Gastrocnemius medialis (tissue), 4 donors: ENCODE results near the gene TBX3. TPM values are rescaled to one million over a fixed set of nuclear protein-coding genes. Genes with fewer than 3 reads are reported as not detected.

Source experiments
- ATAC-seq, 2 donors: fragments of 150-250 bp; one replicate each; pipeline ENCODE4 v1.9.1; 2016
- DNase-seq, 2 donors: peaks; one replicate each; pipeline ENCODE4 v3.0.0-alpha.2; 2019
- H3K27ac ChIP-seq, 4 donors: fragments of 200-600 bp; sonication (generic); 1 replicate in 1 of 4; 2 replicates in 3 of 4; pipeline ENCODE4 v1.5.1; 2016 to 2018; ENCODE audit warnings: mild to moderate bottlenecking in 2 of 4, moderate library complexity in 1 of 4
- H3K27me3 ChIP-seq, 3 donors: fragments of 200-600 bp; sonication (generic) in 2 of 3; 1 replicate in 1 of 3; 2 replicates in 2 of 3; pipeline versions ENCODE4 v1.5.1 to v1.6.0; 2016 to 2019; ENCODE audit warnings: mild to moderate bottlenecking in 1 of 3, moderate library complexity in 1 of 3
- H3K36me3 ChIP-seq, 2 donors: fragments of 200-600 bp; sonication (generic) in 1 of 2; one replicate each; pipeline ENCODE4 v1.5.1; 2017 to 2018
- H3K4me1 ChIP-seq, 2 donors: fragments of 200-600 bp; sonication (generic) in 1 of 2; one replicate each; pipeline ENCODE4 v1.5.1; 2016 to 2017; ENCODE audit warnings: mild to moderate bottlenecking in 2 of 2
- H3K4me3 ChIP-seq, 4 donors: fragments of 200-600 bp; sonication (generic) in 3 of 4; 1 replicate in 1 of 4; 2 replicates in 3 of 4; pipeline ENCODE4 v1.5.1; 2016 to 2019; ENCODE audit warnings: mild to moderate bottlenecking in 2 of 4
- H3K9me3 ChIP-seq, 3 donors: fragments of 200-600 bp; sonication (generic) in 2 of 3; 1 replicate in 1 of 3; 2 replicates in 2 of 3; pipeline ENCODE4 v1.5.1; 2016 to 2019
- POLR2A ChIP-seq, 2 donors: fragments of 450-650 bp; IDR thresholded peaks; one replicate each; pipeline ENCODE4 v1.6.1; 2017; ENCODE audit warnings: antibody characterized with exemption in 2 of 2, mild to moderate bottlenecking in 2 of 2, moderate library complexity in 2 of 2
- in situ Hi-C, 4 donors: fragments of 200-750 bp; cut with MboI; loops; one replicate each; pipeline versions ENCODE4 v1.15.0 to v1.8.0; 2017; ENCODE audit warnings: low sequenced_read_pairs in 4 of 4
- intact Hi-C: fragments of 100-400 bp; cut with DNase I; formaldehyde crosslinking; loops from one replicate; pipeline ENCODE4 v1.15.1; 2023; ENCODE audit warnings: low total_unique reads
- total RNA-seq, 4 donors: library from RNA; depleted of rRNA; stranded (reverse); fragments of >200 nt; gene quantifications; one replicate each; pipeline versions ENCODE4 v1.1.0 to v1.2.3, GENCODE V29; 2016
- TF ChIP-seq, protein P1 (sequence below), 5 experiments: fragments of 450-650 bp in 3 of 5; fragments of 200-600 bp in 2 of 5; sonication (generic) in 2 of 5; IDR thresholded peaks in 4 of 5; conservative IDR thresholded peaks in 1 of 5; 1 replicate in 4 of 5; 2 replicates in 1 of 5; pipeline ENCODE4 v1.5.1; 2016 to 2019; ENCODE audit warnings: antibody characterized with exemption in 5 of 5, mild to moderate bottlenecking in 3 of 5, moderate library complexity in 3 of 5

Gene TBX3
- total RNA-seq, 4 donors from 2014 or later: 7.5 to 16.7 (median 11.9) TPM

DNA sequence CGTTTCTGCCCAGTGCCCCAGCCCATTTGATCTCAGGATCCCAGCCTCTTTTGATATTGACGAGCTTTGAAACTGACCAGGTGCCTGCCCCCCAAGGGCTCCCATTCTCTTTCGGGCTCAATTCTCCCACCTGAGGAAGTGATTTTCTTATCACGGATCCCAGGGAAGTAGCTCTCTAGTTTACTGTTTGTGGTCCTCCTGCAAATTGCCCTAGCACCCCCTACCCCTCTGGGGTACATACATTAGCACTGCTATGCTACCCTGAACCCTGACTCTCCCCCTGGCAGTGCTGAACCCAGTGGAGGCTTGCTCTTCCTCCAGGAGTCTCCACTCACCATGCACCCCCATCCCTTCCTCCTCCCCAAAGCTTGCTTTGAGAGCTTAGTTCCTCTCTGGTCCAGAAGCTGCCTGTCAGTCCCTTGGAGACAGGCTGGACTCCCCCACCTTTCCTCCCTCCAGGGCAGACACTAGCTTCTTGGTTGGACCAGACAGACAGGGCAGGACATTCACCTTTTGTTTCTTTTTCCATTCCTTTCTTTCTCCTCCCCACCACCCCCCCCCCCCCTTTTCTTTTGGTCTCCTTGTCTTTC is 4.4 kb upstream of the TBX3 start:
- H3K36me3 ChIP-seq: no peaks in the 10 kb centered on the region
- H3K27ac ChIP-seq: no peak overlapping the region
- intact Hi-C loops (loop anchor here (10.0 kb wide), 1 partner anchor 766 kb away; no protein-coding TSS in a partner anchor), in situ Hi-C loops (loop anchor here in 1 of 4 donors (25.0 kb wide), 1 partner anchor 649 kb away; no protein-coding TSS in a partner anchor)
- DNase-seq: no peak
- no peak for ATAC-seq
- H3K27me3 ChIP-seq: peaks cover 32 to 52% (median 50%) of the 10 kb centered on the region in 3 donors
- no peak overlapping the region for H3K4me3 ChIP-seq
- no peaks in the 10 kb centered on the region for H3K9me3 ChIP-seq
- no peak for TF ChIP-seq POLR2A (IDR thresholded peaks at IDR 0.05)
- peaks cover 5 to 14% of the 10 kb centered on the region in 2 donors for H3K4me1 ChIP-seq

DNA sequence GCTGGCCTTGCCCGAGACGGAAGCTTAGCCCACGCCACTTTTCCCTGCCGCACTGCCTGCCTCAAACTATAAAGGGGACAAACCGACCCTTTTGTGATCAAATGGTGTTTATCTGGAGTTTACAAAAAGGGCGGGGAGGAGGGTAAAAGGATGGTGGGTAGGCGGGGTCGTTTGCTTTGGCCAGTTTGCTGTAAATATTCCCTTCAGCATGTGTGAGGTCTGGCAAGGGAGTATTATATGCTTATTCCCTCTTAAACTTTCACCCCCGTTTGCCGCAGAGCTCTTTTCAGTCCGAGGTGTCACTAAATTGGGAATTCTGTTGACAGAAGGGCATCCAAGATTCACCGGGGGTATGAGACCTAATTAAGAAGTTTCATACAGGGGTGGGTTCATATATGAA is 3.8 kb upstream of the TBX3 start:
- TF ChIP-seq POLR2A (IDR thresholded peaks at IDR 0.05): no peak
- TF ChIP-seq, protein P1, sequence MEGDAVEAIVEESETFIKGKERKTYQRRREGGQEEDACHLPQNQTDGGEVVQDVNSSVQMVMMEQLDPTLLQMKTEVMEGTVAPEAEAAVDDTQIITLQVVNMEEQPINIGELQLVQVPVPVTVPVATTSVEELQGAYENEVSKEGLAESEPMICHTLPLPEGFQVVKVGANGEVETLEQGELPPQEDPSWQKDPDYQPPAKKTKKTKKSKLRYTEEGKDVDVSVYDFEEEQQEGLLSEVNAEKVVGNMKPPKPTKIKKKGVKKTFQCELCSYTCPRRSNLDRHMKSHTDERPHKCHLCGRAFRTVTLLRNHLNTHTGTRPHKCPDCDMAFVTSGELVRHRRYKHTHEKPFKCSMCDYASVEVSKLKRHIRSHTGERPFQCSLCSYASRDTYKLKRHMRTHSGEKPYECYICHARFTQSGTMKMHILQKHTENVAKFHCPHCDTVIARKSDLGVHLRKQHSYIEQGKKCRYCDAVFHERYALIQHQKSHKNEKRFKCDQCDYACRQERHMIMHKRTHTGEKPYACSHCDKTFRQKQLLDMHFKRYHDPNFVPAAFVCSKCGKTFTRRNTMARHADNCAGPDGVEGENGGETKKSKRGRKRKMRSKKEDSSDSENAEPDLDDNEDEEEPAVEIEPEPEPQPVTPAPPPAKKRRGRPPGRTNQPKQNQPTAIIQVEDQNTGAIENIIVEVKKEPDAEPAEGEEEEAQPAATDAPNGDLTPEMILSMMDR (IDR thresholded peaks at IDR 0.05 in 4 of 5, conservative IDR thresholded peaks at IDR 0.05 in 1 of 5): no peak
- H3K9me3 ChIP-seq: no peaks in the 10 kb centered on the region
- no peak overlapping the region for H3K4me3 ChIP-seq
- H3K4me1 ChIP-seq: peaks cover 2 to 9% of the 10 kb centered on the region in 2 donors
- H3K27me3 ChIP-seq: peaks cover 27 to 46% (median 44%) of the 10 kb centered on the region in 3 donors
- H3K27ac ChIP-seq: no peak overlapping the region
- DNase-seq (no peak), ATAC-seq (no peak)
- in situ Hi-C loops: loop anchor here in 1 of 4 donors (25.0 kb wide), 1 partner anchor 649 kb away; no protein-coding TSS in a partner anchor
- intact Hi-C loops: loop anchor here (10.0 kb wide), 1 partner anchor 767 kb away; no protein-coding TSS in a partner anchor
- no peaks in the 10 kb centered on the region for H3K36me3 ChIP-seq

DNA sequence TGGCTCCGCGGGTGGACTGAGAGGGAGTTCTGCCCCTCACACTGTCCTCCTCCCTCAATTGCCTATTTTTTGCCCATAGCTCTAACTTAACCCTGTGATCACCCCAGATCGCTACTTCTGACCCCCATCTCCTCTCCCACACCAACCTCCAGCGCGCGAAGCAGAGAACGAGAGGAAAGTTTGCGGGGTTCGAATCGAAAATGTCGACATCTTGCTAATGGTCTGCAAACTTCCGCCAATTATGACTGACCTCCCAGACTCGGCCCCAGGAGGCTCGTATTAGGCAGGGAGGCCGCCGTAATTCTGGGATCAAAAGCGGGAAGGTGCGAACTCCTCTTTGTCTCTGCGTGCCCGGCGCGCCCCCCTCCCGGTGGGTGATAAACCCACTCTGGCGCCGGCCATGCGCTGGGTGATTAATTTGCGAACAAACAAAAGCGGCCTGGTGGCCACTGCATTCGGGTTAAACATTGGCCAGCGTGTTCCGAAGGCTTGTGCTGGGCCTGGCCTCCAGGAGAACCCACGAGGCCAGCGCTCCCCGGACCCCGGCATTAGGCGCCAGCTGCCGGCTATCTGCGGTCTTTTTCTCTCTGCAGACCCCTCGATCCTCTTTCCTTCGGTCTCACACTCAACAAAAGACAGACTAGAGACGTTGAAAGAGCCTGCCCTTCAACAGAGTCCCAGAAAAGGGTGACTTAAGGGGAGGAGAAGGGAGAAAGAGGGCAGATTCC is 3.0 kb upstream of the TBX3 start:
- Histone ChIP-seq H3K27ac (no peak overlapping the region), H3K36me3 (no peaks in the 10 kb centered on the region), H3K4me3 (no peak overlapping the region), H3K27me3 (peaks cover 19 to 37% (median 36%) of the 10 kb centered on the region in 3 donors), H3K4me1 (peaks cover under 1 to 8% of the 10 kb centered on the region in 2 donors), H3K9me3 (no peaks in the 10 kb centered on the region)
- DNase-seq (no peak), ATAC-seq (no peak)
- in situ Hi-C loops: loop anchor here in 1 of 4 donors (25.0 kb wide), 1 partner anchor 650 kb away; no protein-coding TSS in a partner anchor
- intact Hi-C loops: loop anchor here (10.0 kb wide), 1 partner anchor 768 kb away; no protein-coding TSS in a partner anchor
- TF ChIP-seq POLR2A (IDR thresholded peaks at IDR 0.05): no peak
- TF ChIP-seq, protein P1 (IDR thresholded peaks at IDR 0.05 in 4 of 5, conservative IDR thresholded peaks at IDR 0.05 in 1 of 5): no peak

DNA sequence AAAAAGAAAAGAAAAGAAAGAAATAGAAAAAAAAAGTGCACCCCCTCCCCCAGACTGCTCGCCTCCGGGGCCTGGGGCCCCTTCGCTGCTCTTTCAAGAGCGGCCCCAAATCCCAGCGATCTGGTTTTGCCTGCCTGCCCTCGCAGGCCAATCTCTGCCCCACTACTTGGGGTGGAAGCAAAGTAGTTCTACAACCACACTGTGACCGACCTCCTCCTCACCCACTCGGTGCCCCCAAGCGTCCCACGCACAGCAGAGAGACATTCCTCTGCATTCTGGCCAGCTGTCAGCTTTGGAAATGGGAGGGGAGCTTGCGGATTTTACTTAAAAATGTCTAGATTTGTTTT is 2.4 kb upstream of the TBX3 start:
- Histone ChIP-seq H3K27me3 (peaks cover 14 to 33% (median 30%) of the 10 kb centered on the region in 3 donors), H3K4me1 (peaks cover 6 to 13% of the 10 kb centered on the region in 2 donors), H3K4me3 (no peak overlapping the region), H3K27ac (no peak overlapping the region), H3K36me3 (no peaks in the 10 kb centered on the region), H3K9me3 (no peaks in the 10 kb centered on the region)
- DNase-seq (no peak), ATAC-seq (no peak)
- in situ Hi-C loops: loop anchor here in 1 of 4 donors (25.0 kb wide), 1 partner anchor 651 kb away; no protein-coding TSS in a partner anchor
- intact Hi-C loops: loop anchor here (10.0 kb wide), 1 partner anchor 768 kb away; no protein-coding TSS in a partner anchor
- TF ChIP-seq POLR2A (IDR thresholded peaks at IDR 0.05): no peak
- TF ChIP-seq, protein P1 (IDR thresholded peaks at IDR 0.05 in 4 of 5, conservative IDR thresholded peaks at IDR 0.05 in 1 of 5): no peak

DNA sequence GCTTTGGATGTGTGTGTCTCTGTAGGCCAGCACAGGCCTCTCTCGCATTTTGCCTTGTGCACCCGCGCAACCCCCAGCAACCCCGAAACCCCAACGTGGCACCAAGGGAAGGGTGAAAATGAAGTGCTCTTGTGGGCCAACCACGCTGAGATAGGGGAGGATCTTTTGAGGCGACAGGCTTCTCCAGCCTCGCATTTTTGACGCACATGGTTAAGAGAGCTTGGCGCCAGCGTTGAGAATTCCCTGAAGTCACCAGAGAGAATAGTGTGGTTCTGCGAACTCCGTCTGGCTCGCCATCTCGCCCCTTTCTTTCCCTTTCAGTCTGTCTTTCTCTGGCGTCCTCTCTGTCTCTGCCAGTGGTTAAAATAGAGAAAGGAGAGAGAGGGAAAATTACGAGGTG is 1.9 kb upstream of the TBX3 start:
- in situ Hi-C loops: loop anchor here in 1 of 4 donors (25.0 kb wide), 1 partner anchor 651 kb away; no protein-coding TSS in a partner anchor
- Histone ChIP-seq H3K9me3 (no peaks in the 10 kb centered on the region), H3K36me3 (no peaks in the 10 kb centered on the region), H3K27me3 (peaks cover 11 to 28% (median 27%) of the 10 kb centered on the region in 3 donors), H3K4me1 (peaks cover 11 to 15% of the 10 kb centered on the region in 2 donors), H3K27ac (no peak overlapping the region), H3K4me3 (no peak overlapping the region)
- DNase-seq (no peak), ATAC-seq (no peak)
- TF ChIP-seq POLR2A (IDR thresholded peaks at IDR 0.05): no peak
- TF ChIP-seq, protein P1 (IDR thresholded peaks at IDR 0.05 in 4 of 5, conservative IDR thresholded peaks at IDR 0.05 in 1 of 5): no peak
- intact Hi-C loops: loop anchor here (2.0 to 10.0 kb wide), 2 partner anchors 17 to 769 kb away; no protein-coding TSS in a partner anchor
